HTR-8/SVneo (cell line): Measurements from ENCODE around the gene OPA1.

Experiments
- DNase-seq: peaks from one replicate; pipeline ENCODE4 v3.0.0; 2011; ENCODE audit warnings: low spot score, mixed read lengths; ENCODE audit not compliant: insufficient read length
- FAIRE-seq: peaks from 2 replicates; lab custom pipeline; 2011; peaks lifted over from hg19 to GRCh38; lab: Jason Lieb, UNC

Gene OPA1

GRCh38 chr3:193693774-193694173 lies 100.8 kb downstream of the OPA1 start:
- no peak for FAIRE-seq
- DNase-seq: no peak

GRCh38 chr3:193701953-193702635 lies 109.1 kb downstream of the OPA1 start:
- FAIRE-seq (no peak), DNase-seq (no peak)

GRCh38 chr3:193702967-193703366 lies 110.0 kb downstream of the OPA1 start:
- no peak for DNase-seq
- no peak for FAIRE-seq

- no peak for DNase-seq
- FAIRE-seq: no peak
These were observed 111.4 kb downstream of the OPA1 start for GRCh38 chr3:193704431-193704830.

- DNase-seq: no peak
- no peak for FAIRE-seq
These were observed 115.3 kb downstream of the OPA1 start for GRCh38 chr3:193708270-193708669.

- DNase-seq (no peak), FAIRE-seq (no peak)
These were observed 117.5 kb downstream of the OPA1 start for GRCh38 chr3:193710286-193711165.

GRCh38 chr3:193711166-193711485 lies 118.1 kb downstream of the OPA1 start:
- FAIRE-seq: no peak
- no peak for DNase-seq

- no peak for FAIRE-seq
These were observed 118.5 kb downstream of the OPA1 start for GRCh38 chr3:193711523-193711963.

GRCh38 chr3:193711964-193712598 lies 119.1 kb downstream of the OPA1 start:
- FAIRE-seq (no peak), DNase-seq (no peak)

More at GRCh38 chr3:193711523-193711963, 118.5 kb downstream of the OPA1 start:
- DNase-seq: no peak

- DNase-seq: no peak
- no peak for FAIRE-seq
These were observed 119.9 kb downstream of the OPA1 start for GRCh38 chr3:193712938-193713337.

GRCh38 chr3:193714523-193715137 lies 121.6 kb downstream of the OPA1 start:
- no peak for FAIRE-seq
- no peak for DNase-seq

GRCh38 chr3:193716150-193716549 lies 123.1 kb downstream of the OPA1 start:
- DNase-seq: no peak
- no peak for FAIRE-seq

- FAIRE-seq (no peak), DNase-seq (no peak)
These were observed 126.7 kb downstream of the OPA1 start for GRCh38 chr3:193719735-193720134.

- FAIRE-seq (no peak), DNase-seq (no peak)
These were observed 127.2 kb downstream of the OPA1 start for GRCh38 chr3:193720169-193720568.

GRCh38 chr3:193722566-193722965 lies 129.6 kb downstream of the OPA1 start:
- FAIRE-seq (no peak), DNase-seq (no peak)

- DNase-seq: no peak
These were observed 134.1 kb downstream of the OPA1 start for GRCh38 chr3:193727089-193727488.

GRCh38 chr3:193728429-193729087 lies 135.6 kb downstream of the OPA1 start:
- no peak for FAIRE-seq
- no peak for DNase-seq

More at GRCh38 chr3:193727089-193727488, 134.1 kb downstream of the OPA1 start:
- FAIRE-seq: no peak

- DNase-seq: no peak
- FAIRE-seq: no peak
These were observed 136.1 kb downstream of the OPA1 start for GRCh38 chr3:193729088-193729465.

- no peak for DNase-seq
- FAIRE-seq: no peak
These were observed 136.6 kb downstream of the OPA1 start for GRCh38 chr3:193729601-193730000.

- DNase-seq (no peak), FAIRE-seq (no peak)
These were observed 137.5 kb downstream of the OPA1 start for GRCh38 chr3:193730511-193730910.
